ENCODE measurements around the gene GNB1L. TPM values are rescaled to one million over a fixed set of nuclear protein-coding genes. Genes with fewer than 3 reads are reported as not detected.

The GNB1L gene
- total and polyA plus RNA-seq, 2 of the 13 experiments (the other 11 are each of a cell fraction or from before 2014, with no cell fraction given): 2.5 to 7.4 TPM

GRCh38 chr22:19747551-19747950, 107.1 kb downstream of the GNB1L start:
- Histone ChIP-seq H3K27me3 (ENCODE audit: control insufficient read depth in 1 of 2, insufficient read depth in 2 of 2, low read length in 2 of 2) (peaks cover 26 to 94% of the 10 kb centered on the region in 2 experiments; a peak in 4 of 5 replicates), H3K4me2 (ENCODE audit: low read depth, low read length) (no peak overlapping the region), H3K36me3 (replicated peaks in 1 of 2; ENCODE audit: control insufficient read depth in 1 of 2, insufficient read depth in 2 of 2, low read length in 2 of 2) (no peaks in the 10 kb centered on the region), H3K27ac (ENCODE audit: extremely low read length, insufficient read depth, low read length) (no peak overlapping the region), H2AFZ (ENCODE audit: low read length) (no peak overlapping the region), H3K4me1 (ENCODE audit: insufficient read depth, low read length) (0 out of 2 replicates have a peak, but pooled peaks cover 6% of the 10 kb centered on the region), H3K79me2 (ENCODE audit: insufficient read depth, low read length) (no peaks in the 10 kb centered on the region), H3K9me3 (ENCODE audit: low read length) (no peaks in the 10 kb centered on the region), H4K20me1 (ENCODE audit: insufficient read depth, low read length) (no peaks in the 10 kb centered on the region), H3K9ac (ENCODE audit: insufficient read depth, low read depth, low read length) (no peak overlapping the region), H3K4me3 (replicated peaks in 1 of 3; ENCODE audit: insufficient read depth in 1 of 3, low read depth in 2 of 3, low read length in 3 of 3) (no peak overlapping the region)
- CTCF ChIA-PET (ENCODE audit: low intra/inter-chr PET ratio, low total read pairs): no interaction called here
- POLR2A ChIA-PET: no interaction called here
- intact Hi-C loops (cut with micrococcal nuclease; ENCODE audit: unreplicated experiment) (no loop called here), in situ Hi-C loops (cut with HindIII; ENCODE audit: extremely low pct_ligation_motif_present, low pct_unique_long_range_greater_than_20kb) (no loop called here)
- 0% methylated on average over 2 of the region's 12 CpGs for WGBS (ENCODE audit: low lambda C conversion rate)
- no peak for ATAC-seq
- no TSS peak for BruUV-seq (replicated peaks)
- DNase-seq (ENCODE audit: low spot score): no peak
- no peak for FAIRE-seq
- TF ChIP-seq AHDC1 (CRISPR knock-in tag; IDR thresholded peaks at IDR 0.05; ENCODE audit: borderline replicate concordance) (no peak), KAT7 (CRISPR knock-in tag; IDR thresholded peaks at IDR 0.05; ENCODE audit: borderline replicate concordance) (no peak), EZH2 (conservative IDR thresholded peaks at IDR 0.05; ENCODE audit: low read depth, low read length) (no peak), ZNF441 (CRISPR knock-in tag; IDR thresholded peaks at IDR 0.05; ENCODE audit: borderline replicate concordance) (no peak), TCF7 (IDR thresholded peaks at IDR 0.05; ENCODE audit: low read depth) (no peak), ZBTB1 (CRISPR knock-in tag; IDR thresholded peaks at IDR 0.05; ENCODE audit: borderline replicate concordance) (no peak), SNAPC4 (CRISPR knock-in tag; IDR thresholded peaks at IDR 0.05) (no peak), YY1 (IDR thresholded peaks at IDR 0.05; ENCODE audit: insufficient read depth, insufficient replicate concordance, low read depth, low read length) (no peak), ZSCAN31 (CRISPR knock-in tag; IDR thresholded peaks at IDR 0.05; ENCODE audit: low read depth) (no peak), SCMH1 (CRISPR knock-in tag; IDR thresholded peaks at IDR 0.05; ENCODE audit: borderline replicate concordance) (no peak)
- TF ChIP-seq, protein P1, sequence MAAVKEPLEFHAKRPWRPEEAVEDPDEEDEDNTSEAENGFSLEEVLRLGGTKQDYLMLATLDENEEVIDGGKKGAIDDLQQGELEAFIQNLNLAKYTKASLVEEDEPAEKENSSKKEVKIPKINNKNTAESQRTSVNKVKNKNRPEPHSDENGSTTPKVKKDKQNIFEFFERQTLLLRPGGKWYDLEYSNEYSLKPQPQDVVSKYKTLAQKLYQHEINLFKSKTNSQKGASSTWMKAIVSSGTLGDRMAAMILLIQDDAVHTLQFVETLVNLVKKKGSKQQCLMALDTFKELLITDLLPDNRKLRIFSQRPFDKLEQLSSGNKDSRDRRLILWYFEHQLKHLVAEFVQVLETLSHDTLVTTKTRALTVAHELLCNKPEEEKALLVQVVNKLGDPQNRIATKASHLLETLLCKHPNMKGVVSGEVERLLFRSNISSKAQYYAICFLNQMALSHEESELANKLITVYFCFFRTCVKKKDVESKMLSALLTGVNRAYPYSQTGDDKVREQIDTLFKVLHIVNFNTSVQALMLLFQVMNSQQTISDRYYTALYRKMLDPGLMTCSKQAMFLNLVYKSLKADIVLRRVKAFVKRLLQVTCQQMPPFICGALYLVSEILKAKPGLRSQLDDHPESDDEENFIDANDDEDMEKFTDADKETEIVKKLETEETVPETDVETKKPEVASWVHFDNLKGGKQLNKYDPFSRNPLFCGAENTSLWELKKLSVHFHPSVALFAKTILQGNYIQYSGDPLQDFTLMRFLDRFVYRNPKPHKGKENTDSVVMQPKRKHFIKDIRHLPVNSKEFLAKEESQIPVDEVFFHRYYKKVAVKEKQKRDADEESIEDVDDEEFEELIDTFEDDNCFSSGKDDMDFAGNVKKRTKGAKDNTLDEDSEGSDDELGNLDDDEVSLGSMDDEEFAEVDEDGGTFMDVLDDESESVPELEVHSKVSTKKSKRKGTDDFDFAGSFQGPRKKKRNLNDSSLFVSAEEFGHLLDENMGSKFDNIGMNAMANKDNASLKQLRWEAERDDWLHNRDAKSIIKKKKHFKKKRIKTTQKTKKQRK (IDR thresholded peaks at IDR 0.05; ENCODE audit: low read length): no peak

All from HepG2 (cell line).